GM11168 (cell line): Measurements from ENCODE around the gene SH3PXD2B.

Source experiments
- in situ Hi-C: fragments of 300-500 bp; cut with MboI; formaldehyde crosslinking; loops from one replicate; pipeline ENCODE4 v1.12.0; 2022; ENCODE audit warnings: low sequenced_read_pairs; ENCODE audit not compliant: unreplicated experiment

SH3PXD2B gene

GRCh38 chr5:172287140-172287539 lies 167.2 kb downstream of the SH3PXD2B start:
- in situ Hi-C loops: loop anchor here (10.0 kb wide), 1 partner anchor 182 kb away; no protein-coding TSS in a partner anchor

GRCh38 chr5:172285226-172286143 lies 168.8 kb downstream of the SH3PXD2B start:
- in situ Hi-C loops: loop anchor here (10.0 kb wide), 1 partner anchor 181 kb away; no protein-coding TSS in a partner anchor

- in situ Hi-C loops: loop anchor here (5.0 to 10.0 kb wide), 2 partner anchors 52 to 180 kb away; no protein-coding TSS in a partner anchor
Measured at GRCh38 chr5:172284611-172284980, 169.7 kb downstream of the SH3PXD2B start.

- in situ Hi-C loops: loop anchor here (5.0 to 10.0 kb wide), 2 partner anchors 52 to 179 kb away; no protein-coding TSS in a partner anchor
Measured at GRCh38 chr5:172283862-172284610, 170.3 kb downstream of the SH3PXD2B start.

DNA sequence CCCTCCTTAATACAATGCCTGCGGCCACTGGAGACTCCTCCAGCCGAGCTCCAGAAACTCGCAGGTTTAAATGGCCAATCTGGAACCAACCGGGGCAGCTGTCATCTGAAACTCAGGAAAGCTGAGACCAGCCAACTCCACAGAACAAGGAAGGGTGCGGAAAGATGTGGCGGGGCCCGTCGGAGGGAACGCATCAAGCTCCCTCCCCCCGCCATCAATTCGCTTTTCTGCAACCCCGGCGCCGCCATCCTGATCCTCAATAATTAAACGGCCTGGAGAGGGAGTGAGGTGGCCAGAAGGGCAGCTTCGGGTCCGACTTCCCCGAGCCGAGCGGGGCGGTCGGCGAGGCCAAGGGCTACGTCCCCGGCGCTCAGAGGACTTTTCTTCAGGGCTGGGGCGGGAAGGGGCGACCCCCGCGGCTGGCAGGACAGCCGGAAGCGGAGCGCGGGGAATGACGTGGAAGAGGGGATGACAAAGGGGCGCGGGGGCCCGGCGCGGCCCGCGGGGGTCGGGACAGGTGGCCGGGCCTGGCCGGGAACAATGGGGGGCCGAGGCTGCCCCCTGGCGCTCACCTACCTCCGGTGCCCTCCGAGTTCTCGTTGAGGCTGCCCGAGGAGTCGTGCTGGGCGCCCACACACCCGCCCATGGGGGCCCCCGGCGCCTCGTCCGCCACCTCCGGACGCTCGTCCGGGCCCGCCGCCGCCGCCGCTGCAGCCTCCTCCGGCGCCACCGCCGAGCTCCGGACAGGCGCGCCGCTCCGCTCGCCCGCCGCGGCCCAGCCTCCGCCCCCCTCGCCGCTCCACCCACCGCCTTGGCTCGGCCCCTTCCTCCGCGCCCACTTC lies 171.1 kb downstream of the SH3PXD2B start, which contains the start of gene UBTD2:
TSS of gene UBTD2 (minus strand) at position 745 of the 842 bp plus-strand sequence. CDS start at position 646, 99 bp downstream.
- in situ Hi-C loops: loop anchor here (5.0 to 10.0 kb wide), 2 partner anchors 51 to 178 kb away; no protein-coding TSS in a partner anchor

- in situ Hi-C loops: loop anchor here (5.0 to 10.0 kb wide), 2 partner anchors 50 to 178 kb away; no protein-coding TSS in a partner anchor
Measured at GRCh38 chr5:172282272-172283019, 171.9 kb downstream of the SH3PXD2B start.

DNA sequence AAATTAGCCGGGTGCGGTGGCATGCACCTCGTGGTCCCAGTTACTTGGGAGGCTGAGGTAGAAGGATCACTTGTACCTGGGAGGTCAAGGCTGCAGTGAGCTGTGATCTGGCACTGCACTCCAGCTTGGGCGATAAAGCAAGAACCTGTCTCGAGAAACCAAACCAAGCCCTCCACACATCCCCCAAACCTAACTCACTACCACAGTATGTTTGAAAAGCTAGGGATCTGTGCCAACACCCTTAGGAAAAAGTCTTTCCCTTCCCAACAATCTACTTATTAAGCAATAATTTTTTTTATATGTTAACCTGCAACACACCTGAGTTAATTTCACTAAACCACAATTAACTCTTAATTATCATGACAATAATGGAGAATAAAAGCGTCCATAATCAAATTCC lies 173.0 kb downstream of the SH3PXD2B start:
- in situ Hi-C loops: loop anchor here (5.0 to 10.0 kb wide), 2 partner anchors 49 to 177 kb away; no protein-coding TSS in a partner anchor

DNA sequence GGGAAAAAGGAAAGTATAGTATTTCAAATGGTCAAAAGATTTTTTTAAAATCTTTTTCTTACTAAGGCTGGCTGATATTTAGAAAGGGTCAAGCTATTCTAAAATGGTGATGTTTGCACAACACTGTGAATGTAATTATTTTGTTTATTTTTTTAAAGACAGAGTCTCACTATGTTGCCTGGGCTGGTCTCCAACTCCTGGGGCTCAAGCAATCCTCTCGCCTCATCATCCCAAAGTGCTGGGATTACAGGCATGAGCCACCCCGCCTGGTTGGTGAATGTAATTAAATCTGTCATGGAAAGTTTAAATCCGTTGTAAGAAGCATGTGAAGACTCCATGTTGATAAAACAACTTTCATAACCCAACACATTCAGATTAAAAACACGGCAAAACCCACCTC lies 173.4 kb downstream of the SH3PXD2B start:
- in situ Hi-C loops: loop anchor here (5.0 to 10.0 kb wide), 2 partner anchors 49 to 176 kb away; no protein-coding TSS in a partner anchor

DNA sequence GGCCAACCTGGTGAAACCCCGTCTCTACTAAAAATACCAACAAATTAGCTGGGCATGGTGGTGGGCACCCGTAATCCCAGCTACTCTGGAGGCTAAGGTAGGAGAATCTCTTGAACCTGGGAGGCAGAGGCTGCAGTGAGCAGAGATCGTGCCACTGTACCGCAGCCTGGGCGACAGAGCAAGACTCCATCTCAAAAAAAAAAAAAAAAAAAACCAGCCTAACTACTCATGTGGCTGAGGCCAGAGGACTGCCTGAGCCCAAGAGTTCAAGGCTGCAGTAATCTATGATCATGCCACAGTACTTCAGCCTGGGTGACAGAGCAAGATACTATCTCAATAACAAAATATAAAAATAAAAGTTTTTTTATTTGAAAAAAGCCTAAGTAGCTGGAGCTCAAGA lies 174.0 kb downstream of the SH3PXD2B start:
- in situ Hi-C loops: loop anchor here (5.0 to 10.0 kb wide), 2 partner anchors 48 to 176 kb away; no protein-coding TSS in a partner anchor

- in situ Hi-C loops: no loop called here
Measured at GRCh38 chr5:172278356-172278755, 176.0 kb downstream of the SH3PXD2B start.

DNA sequence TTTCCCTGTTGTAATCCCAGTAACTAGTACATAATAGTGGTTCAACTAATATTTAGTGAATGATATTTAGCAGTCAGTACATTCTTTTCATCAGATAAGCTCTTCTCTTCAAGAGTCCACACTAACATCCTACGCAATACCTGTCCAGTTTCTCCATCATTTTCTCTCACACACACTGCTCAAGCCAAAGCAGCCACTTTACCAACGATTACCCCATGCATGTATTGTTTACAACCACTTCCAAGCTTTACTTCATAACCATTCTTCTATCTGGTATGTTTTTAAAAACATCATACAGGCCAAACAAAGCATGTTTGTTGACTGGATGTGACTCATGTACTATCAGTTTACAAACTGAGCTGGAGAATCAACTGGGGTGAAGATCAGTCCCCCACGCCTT lies 178.1 kb downstream of the SH3PXD2B start:
- in situ Hi-C loops: no loop called here
